Endothelial cell of umbilical vein (primary cell): ENCODE measurements around the gene SURF1. TPM values are rescaled to one million over a fixed set of nuclear protein-coding genes. Genes with fewer than 3 reads are reported as not detected.

Source experiments
- BruUV-seq: library from RNA; stranded (reverse); fragments of 400-500 nt; replicated peaks from 2 replicates; lab custom pipeline; 2021; lab: Mats Ljungman, UMichigan
- CTCF ChIA-PET: fragments of 300-600, 350-600 bp; sonication (Branson Sonifier 250); formaldehyde crosslinking; loops from one replicate; lab custom pipeline; 2021; ENCODE audit warnings: antibody characterized with exemption, inconsistent platforms; lab: Charles Lee
- POLR2A ChIA-PET: fragments of 300-600, 350-600 bp; sonication (Branson Sonifier 250); formaldehyde crosslinking; loops from one replicate; lab custom pipeline; 2021; ENCODE audit warnings: antibody characterized with exemption, inconsistent platforms; lab: Charles Lee
- DNase-seq: peaks from one replicate; pipeline ENCODE4 v3.0.0-alpha.2; 2011; ENCODE audit warnings: low read depth, low spot score
- FAIRE-seq: peaks from 2 replicates; lab custom pipeline; 2011; peaks lifted over from hg19 to GRCh38; lab: Jason Lieb, UNC
- H2AFZ ChIP-seq: 2 replicates; pipeline ENCODE4 v1.6.0; 2012; ENCODE audit warnings: low read depth, low read length, control low read depth, inconsistent platforms
- H3K27ac ChIP-seq: 2 replicates; pipeline ENCODE4 v1.5.1; 2011; ENCODE audit warnings: low read depth, mild to moderate bottlenecking, control low read depth, low read length, moderate library complexity; ENCODE audit not compliant: insufficient read depth
- H3K27me3 ChIP-seq, 2 experiments: 2 replicates each; pipeline versions ENCODE4 v1.6.0 to v1.6.1; 2011; ENCODE audit warnings: low read length in 2 of 2, mixed read lengths in 1 of 2; ENCODE audit not compliant: control insufficient read depth in 2 of 2, insufficient read depth in 2 of 2
- H3K36me3 ChIP-seq, 2 experiments: 2 replicates in 1 of 2; 3 replicates in 1 of 2; pipeline ENCODE4 v1.5.1; 2011; ENCODE audit warnings: low read length in 2 of 2, mild to moderate bottlenecking in 1 of 2, moderate library complexity in 1 of 2; ENCODE audit not compliant: control insufficient read depth in 2 of 2, insufficient read depth in 2 of 2; ENCODE audit errors: extremely low read depth in 1 of 2
- H3K4me1 ChIP-seq: 3 replicates; pipeline ENCODE4 v1.5.1; 2011; ENCODE audit warnings: mild to moderate bottlenecking, low read length; ENCODE audit not compliant: control insufficient read depth, insufficient read depth; ENCODE audit errors: extremely low read depth
- H3K4me2 ChIP-seq: 2 replicates; pipeline ENCODE4 v1.6.1; 2011; ENCODE audit warnings: low read length, control low read depth, mixed read lengths; ENCODE audit not compliant: insufficient read depth
- H3K4me3 ChIP-seq, 3 experiments: fragments of 200-600 bp in 1 of 3; sonication (generic), shearing (Covaris generic) in 1 of 3; replicated peaks in 1 of 3; 2 replicates each; pipeline ENCODE4 v1.5.1; 2011 to 2016; ENCODE audit warnings: control low read depth in 3 of 3, low read length in 3 of 3, mild to moderate bottlenecking in 2 of 3, inconsistent platforms in 1 of 3, low read depth in 1 of 3, moderate library complexity in 1 of 3; ENCODE audit not compliant: insufficient read depth in 1 of 3
- H3K79me2 ChIP-seq: 2 replicates; pipeline ENCODE4 v1.6.0; 2012; ENCODE audit warnings: low read length, inconsistent platforms; ENCODE audit not compliant: control insufficient read depth, insufficient read depth
- H3K9ac ChIP-seq: replicated peaks from 2 replicates; pipeline ENCODE3; 2011; ENCODE audit warnings: low read length, control low read depth; ENCODE audit not compliant: insufficient read depth; ENCODE audit errors: extremely low read depth
- H3K9me1 ChIP-seq: replicated peaks from 3 replicates; pipeline ENCODE4 v1.6.0; 2011; ENCODE audit warnings: mild to moderate bottlenecking, low read length; ENCODE audit not compliant: control insufficient read depth, insufficient read depth; ENCODE audit errors: extremely low read depth
- H3K9me3 ChIP-seq: replicated peaks from 2 replicates; pipeline ENCODE4 v1.5.1; 2012; ENCODE audit warnings: low read length, inconsistent platforms; ENCODE audit not compliant: control insufficient read depth, insufficient read depth
- H4K20me1 ChIP-seq: replicated peaks from 2 replicates; pipeline ENCODE3; 2011; ENCODE audit warnings: mild to moderate bottlenecking, low read length; ENCODE audit not compliant: control insufficient read depth, insufficient read depth; ENCODE audit errors: extremely low read depth
- JUN ChIP-seq: IDR thresholded peaks from 2 replicates; pipeline ENCODE4 v1.6.1; 2011; ENCODE audit warnings: borderline replicate concordance, low read depth; ENCODE audit not compliant: insufficient read length, insufficient read depth
- MYC ChIP-seq: IDR thresholded peaks from one replicate; pipeline ENCODE4 v1.6.1; 2011; ENCODE audit warnings: mild to moderate bottlenecking, low read depth, low read length
- POLR2A ChIP-seq: IDR thresholded peaks from 2 replicates; pipeline ENCODE4 v1.6.1; 2012; ENCODE audit warnings: low read depth, mild to moderate bottlenecking, control low read depth, low read length
- POLR2AphosphoS5 ChIP-seq: IDR thresholded peaks from 2 replicates; pipeline ENCODE4 v1.6.1; 2012; ENCODE audit warnings: low read depth, mild to moderate bottlenecking, control low read depth, low read length, moderate library complexity; ENCODE audit not compliant: insufficient read depth
- dilution Hi-C: fragments of 300-500 bp; cut with MboI; formaldehyde crosslinking; loops from one replicate; pipeline ENCODE4 v1.15.0; 2019; ENCODE audit warnings: low sequenced_read_pairs; ENCODE audit not compliant: extremely low pct_ligation_motif_present
- intact Hi-C: fragments of 100-400 bp; cut with micrococcal nuclease; formaldehyde crosslinking; loops from one replicate; pipeline ENCODE4 v1.10.0; 2022
- polyA plus RNA-seq, 4 experiments: library from polyadenylated mRNA; depleted of rRNA in 3 of 4; stranded (reverse) in 3 of 4; unstranded in 1 of 4; fragments of >200 nt; gene quantifications; 2 replicates each; pipeline versions ENCODE4 v1.2.1 to v1.2.3, GENCODE V29; 2011 to 2012; ENCODE audit warnings: missing spikeins in 1 of 4
- total RNA-seq: library from RNA; stranded (reverse); gene quantifications from 2 replicates; pipeline ENCODE4 v1.2.3, GENCODE V29; 2021
- TF ChIP-seq, protein P1 (sequence below), 2 donors: IDR thresholded peaks; 1 replicate in 1 of 2; 2 replicates in 1 of 2; pipeline ENCODE4 v1.5.1; 2011; ENCODE audit warnings: low read length in 2 of 2, mild to moderate bottlenecking in 2 of 2, moderate library complexity in 2 of 2, control low read depth in 1 of 2, inconsistent platforms in 1 of 2, low read depth in 1 of 2; ENCODE audit not compliant: insufficient read depth in 1 of 2; ENCODE audit errors: extremely low read depth in 1 of 2

Gene SURF1
- total and polyA plus RNA-seq, 2 donors (not counting 3 experiments of a cell fraction or from before 2014, with no cell fraction given): 22.8 to 27.1 TPM

GRCh38 chr9:133352635-133353340 is 3.5 kb downstream of the SURF1 start:
- Histone ChIP-seq H3K4me1 (peaks cover 24% of the 10 kb centered on the region), H3K79me2 (peaks cover 25% of the 10 kb centered on the region), H2AFZ (no peak overlapping the region), H3K27me3 (no peaks in the 10 kb centered on the region), H4K20me1 (no peaks in the 10 kb centered on the region), H3K9me1 (no peaks in the 10 kb centered on the region), H3K9ac (no peak overlapping the region), H3K27ac (no peak overlapping the region), H3K4me2 (no peak overlapping the region), H3K4me3 (no peak overlapping the region), H3K9me3 (no peaks in the 10 kb centered on the region), H3K36me3 (peaks cover 15 to 28% of the 10 kb centered on the region in 2 experiments)
- FAIRE-seq (no peak), DNase-seq (no peak)
- intact Hi-C loops: no loop called here
- peak; percentile 55 for TF ChIP-seq POLR2AphosphoS5
- TF ChIP-seq POLR2A: peak; percentile 38
- TF ChIP-seq, protein P1, sequence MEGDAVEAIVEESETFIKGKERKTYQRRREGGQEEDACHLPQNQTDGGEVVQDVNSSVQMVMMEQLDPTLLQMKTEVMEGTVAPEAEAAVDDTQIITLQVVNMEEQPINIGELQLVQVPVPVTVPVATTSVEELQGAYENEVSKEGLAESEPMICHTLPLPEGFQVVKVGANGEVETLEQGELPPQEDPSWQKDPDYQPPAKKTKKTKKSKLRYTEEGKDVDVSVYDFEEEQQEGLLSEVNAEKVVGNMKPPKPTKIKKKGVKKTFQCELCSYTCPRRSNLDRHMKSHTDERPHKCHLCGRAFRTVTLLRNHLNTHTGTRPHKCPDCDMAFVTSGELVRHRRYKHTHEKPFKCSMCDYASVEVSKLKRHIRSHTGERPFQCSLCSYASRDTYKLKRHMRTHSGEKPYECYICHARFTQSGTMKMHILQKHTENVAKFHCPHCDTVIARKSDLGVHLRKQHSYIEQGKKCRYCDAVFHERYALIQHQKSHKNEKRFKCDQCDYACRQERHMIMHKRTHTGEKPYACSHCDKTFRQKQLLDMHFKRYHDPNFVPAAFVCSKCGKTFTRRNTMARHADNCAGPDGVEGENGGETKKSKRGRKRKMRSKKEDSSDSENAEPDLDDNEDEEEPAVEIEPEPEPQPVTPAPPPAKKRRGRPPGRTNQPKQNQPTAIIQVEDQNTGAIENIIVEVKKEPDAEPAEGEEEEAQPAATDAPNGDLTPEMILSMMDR (IDR thresholded peaks at IDR 0.05; ENCODE audit: extremely low read depth in 1 of 2, insufficient read depth in 1 of 2, low read depth in 1 of 2, low read length in 2 of 2): no peak
- no TSS peak for BruUV-seq
- ChIA-PET POLR2A (interaction anchor here (1.6 kb wide), 1 partner anchor 11 kb away, joined by 3 read pairs; no protein-coding TSS in a partner anchor), CTCF (no interaction called here)
- dilution Hi-C loops: no loop called here

DNA sequence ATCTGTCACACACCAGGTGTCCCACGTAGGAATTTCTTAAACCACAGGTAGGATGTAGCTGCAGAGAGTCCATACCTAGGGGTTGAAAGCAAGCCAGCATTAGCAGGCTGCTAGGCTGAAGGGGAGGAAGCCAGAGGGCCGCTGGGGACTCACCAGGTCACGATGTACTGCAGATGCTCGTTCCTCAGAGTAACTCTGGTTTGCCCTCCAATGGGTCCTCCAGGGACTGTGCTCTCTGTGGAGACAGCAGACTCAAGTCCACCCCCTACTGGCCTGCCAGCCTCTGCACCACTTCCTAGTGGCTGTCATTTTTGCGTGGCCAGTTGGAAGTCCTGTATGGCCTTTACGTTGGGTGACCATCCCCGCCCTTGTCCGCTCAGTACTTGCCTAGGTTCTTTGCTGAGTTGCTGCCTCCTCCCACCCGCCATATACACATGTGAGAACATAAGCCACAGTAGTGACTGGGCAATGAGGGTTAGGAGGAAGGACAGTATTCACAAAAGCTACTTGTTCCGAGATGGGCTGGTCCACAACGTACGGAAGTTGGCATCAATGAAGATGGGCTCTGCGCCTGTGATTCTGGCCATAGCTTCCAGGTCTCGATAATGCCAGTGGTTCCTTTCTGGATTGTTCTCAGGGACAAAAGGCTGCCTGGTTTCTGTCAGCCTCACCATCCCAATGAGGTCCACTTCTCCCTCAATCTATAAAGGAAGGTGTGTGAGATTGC is 4.2 kb downstream of the SURF1 start:
- H3K9me3 ChIP-seq: no peaks in the 10 kb centered on the region
- peaks cover 21% of the 10 kb centered on the region for H3K4me1 ChIP-seq
- no peak overlapping the region for H3K9ac ChIP-seq
- dilution Hi-C loops: no loop called here
- FAIRE-seq: peak; percentile 85
- CTCF ChIA-PET: no interaction called here
- TF ChIP-seq, protein P1 (IDR thresholded peaks at IDR 0.05; ENCODE audit: extremely low read depth in 1 of 2, insufficient read depth in 1 of 2, low read depth in 1 of 2, low read length in 2 of 2): peak; percentile 49 to 65
- TF ChIP-seq MYC: no peak
- TF ChIP-seq POLR2AphosphoS5: peak; percentile 38
- no peak for TF ChIP-seq JUN
- peak; percentile 82 for TF ChIP-seq POLR2A
- H2AFZ ChIP-seq: no peak overlapping the region
- DNase-seq: peak; percentile 48
- H4K20me1 ChIP-seq: no peaks in the 10 kb centered on the region
- H3K4me3 ChIP-seq: no peak overlapping the region
- H3K4me2 ChIP-seq: no peak overlapping the region
- H3K36me3 ChIP-seq: peaks cover 15 to 28% of the 10 kb centered on the region in 2 experiments
- peaks cover 28% of the 10 kb centered on the region for H3K79me2 ChIP-seq
- no peaks in the 10 kb centered on the region for H3K9me1 ChIP-seq
- no peaks in the 10 kb centered on the region for H3K27me3 ChIP-seq
- H3K27ac ChIP-seq: no peak overlapping the region
- intact Hi-C loops: no loop called here
- no TSS peak for BruUV-seq
- POLR2A ChIA-PET: interaction anchor here (1.6 kb wide), 1 partner anchor 10 kb away, joined by 3 read pairs; no protein-coding TSS in a partner anchor
